ENCODE measurements around the gene JMJD1C.
"Not testable (repeated sequence)": the region's sequence is repeated elsewhere in the genome, so short reads cannot be mapped to it uniquely, and the experiment has no call there.

Gene JMJD1C

GRCh38 chr10:63252095-63252762, 213.5 kb downstream of the JMJD1C start:
- DNase-seq = no peak

- DNase-seq = no peak
Measured at GRCh38 chr10:63250032-63250431, 215.7 kb downstream of the JMJD1C start.

- DNase-seq = no peak
Measured at GRCh38 chr10:63247771-63248170, 218.0 kb downstream of the JMJD1C start.

- DNase-seq = no peak
Measured at GRCh38 chr10:63246356-63246755, 219.4 kb downstream of the JMJD1C start.

- no peak for DNase-seq
Measured at GRCh38 chr10:63241841-63242281, 223.9 kb downstream of the JMJD1C start.

GRCh38 chr10:63240807-63241206, 225.0 kb downstream of the JMJD1C start:
- DNase-seq = no peak

- no peak for DNase-seq
Measured at GRCh38 chr10:63238501-63238900, 227.3 kb downstream of the JMJD1C start.

- no peak for DNase-seq
Measured at GRCh38 chr10:63237396-63237795, 228.4 kb downstream of the JMJD1C start.

GRCh38 chr10:63236113-63236935, 229.5 kb downstream of the JMJD1C start:
- DNase-seq = no peak

- DNase-seq = not testable (repeated sequence)
Measured at GRCh38 chr10:63235136-63235535, 230.6 kb downstream of the JMJD1C start.

- DNase-seq = no peak
Measured at GRCh38 chr10:63229161-63229560, 236.6 kb downstream of the JMJD1C start.

GRCh38 chr10:63228237-63228636, 237.5 kb downstream of the JMJD1C start:
- no peak for DNase-seq

GRCh38 chr10:63227207-63227895, 238.4 kb downstream of the JMJD1C start:
- DNase-seq = no peak

- no peak for DNase-seq
Measured at GRCh38 chr10:63224241-63224640, 241.5 kb downstream of the JMJD1C start.

GRCh38 chr10:63221950-63222349, 243.8 kb downstream of the JMJD1C start:
- DNase-seq = no peak

GRCh38 chr10:63219749-63220148, 246.0 kb downstream of the JMJD1C start:
- no peak for DNase-seq

GRCh38 chr10:63217120-63217605, 248.6 kb downstream of the JMJD1C start:
- DNase-seq = peak; percentile 4

GRCh38 chr10:63214571-63214970, 251.2 kb downstream of the JMJD1C start:
- no peak for DNase-seq

GRCh38 chr10:63213489-63213888, 252.3 kb downstream of the JMJD1C start:
- DNase-seq = no peak

- no peak for DNase-seq
Measured at GRCh38 chr10:63210611-63211196, 255.1 kb downstream of the JMJD1C start.

GRCh38 chr10:63209705-63210104, 256.1 kb downstream of the JMJD1C start:
- DNase-seq = no peak

GRCh38 chr10:63208986-63209385, 256.8 kb downstream of the JMJD1C start:
- DNase-seq = no peak
